ENCODE data around the gene RBM24.

The RBM24 gene

GRCh38 chr6:17343215-17343614 lies 62.1 kb downstream of the RBM24 start:
- DNase-seq, result no peak
- Histone ChIP-seq H3K27me3 (replicated peaks) (no peaks in the 10 kb centered on the region), H3K4me3 (ENCODE audit: low read depth, low read length) (no peak overlapping the region), H3K27ac (no peak overlapping the region), H3K36me3 (replicated peaks) (no peaks in the 10 kb centered on the region)
- no peak for TF ChIP-seq CTCF (IDR thresholded peaks at IDR 0.05; ENCODE audit: low read depth, low read length, missing control alignments)
- in situ Hi-C loops (cut with HindIII; ENCODE audit: low pct_ligation_motif_present, low sequenced_read_pairs), result no loop called here

All from brain microvascular endothelial cell (primary cell).